Panc1 (cell line): Measurements from ENCODE around the gene AGRN. TPM values are rescaled to one million over a fixed set of nuclear protein-coding genes. Genes with fewer than 3 reads are reported as not detected.

ENCODE experiments used
- ATAC-seq: fragments of 200-7000 bp; cut with Tn5 transposase; 2 replicates; pipeline ENCODE4 v1.9.1; 2020; ENCODE audit warnings: mild to moderate bottlenecking, moderate library complexity
- BruUV-seq: library from RNA; stranded (reverse); fragments of 400-500 nt; replicated peaks from 2 replicates; lab custom pipeline; 2021; lab: Mats Ljungman, UMichigan
- CTCF ChIA-PET: fragments of 300-600 bp; sonication (Branson Sonifier 250); formaldehyde crosslinking; loops from one replicate; lab custom pipeline; 2022; ENCODE audit warnings: antibody characterized with exemption; lab: Charles Lee
- POLR2A ChIA-PET: fragments of 300-600 bp; sonication (Branson Sonifier 250); formaldehyde crosslinking; loops from one replicate; lab custom pipeline; 2022; ENCODE audit warnings: antibody characterized with exemption; lab: Charles Lee
- DNase-seq: peaks from one replicate; pipeline ENCODE4 v3.0.0-alpha.2; 2010; ENCODE audit warnings: low read depth, low spot score
- H3K27ac ChIP-seq: 2 replicates; pipeline ENCODE4 v1.5.1; 2011; ENCODE audit warnings: mild to moderate bottlenecking, low read length, inconsistent platforms
- H3K27me3 ChIP-seq: fragments of 200-500 bp; sonication (Bioruptor generic); 2 replicates; pipeline ENCODE4 v1.6.0; 2014; ENCODE audit warnings: low read length, inconsistent platforms; ENCODE audit not compliant: control insufficient read depth, insufficient read depth
- H3K36me3 ChIP-seq: fragments of 200-500 bp; sonication (Bioruptor generic); 2 replicates; pipeline ENCODE4 v1.5.1; 2014; ENCODE audit warnings: inconsistent platforms, mild to moderate bottlenecking, low read length, moderate library complexity; ENCODE audit not compliant: control insufficient read depth, insufficient read depth
- H3K4me1 ChIP-seq: 2 replicates; pipeline ENCODE4 v1.5.1; 2011; ENCODE audit warnings: inconsistent platforms, mild to moderate bottlenecking, low read length, moderate library complexity; ENCODE audit not compliant: control insufficient read depth, insufficient read depth
- H3K4me3 ChIP-seq, 2 experiments: 2 replicates each; pipeline ENCODE4 v1.5.1; 2011 to 2012; ENCODE audit warnings: low read depth in 2 of 2, low read length in 2 of 2, mild to moderate bottlenecking in 2 of 2, inconsistent platforms in 1 of 2, moderate library complexity in 1 of 2
- H3K9me3 ChIP-seq: fragments of 200-500 bp; sonication (Bioruptor generic); 2 replicates; pipeline ENCODE4 v1.5.1; 2014; ENCODE audit warnings: low read depth, mild to moderate bottlenecking, inconsistent platforms, low read length, moderate library complexity; ENCODE audit not compliant: control insufficient read depth, insufficient read depth
- CTCF ChIP-seq: fragments of 450-650 bp; IDR thresholded peaks from 2 replicates; pipeline ENCODE4 v1.5.1; 2017; ENCODE audit warnings: mild to moderate bottlenecking
- POLR2AphosphoS5 ChIP-seq: IDR thresholded peaks from 2 replicates; pipeline ENCODE4 v1.6.1; 2012; ENCODE audit warnings: mild to moderate bottlenecking, low read depth, low read length, moderate library complexity
- REST ChIP-seq, 2 experiments: IDR thresholded peaks; 2 replicates each; pipeline ENCODE4 v1.6.1; 2011 to 2012; ENCODE audit warnings: low read depth in 2 of 2, control low read depth in 1 of 2, low read length in 1 of 2, mild to moderate bottlenecking in 1 of 2, moderate library complexity in 1 of 2; ENCODE audit not compliant: insufficient read depth in 1 of 2
- SIN3A ChIP-seq: IDR thresholded peaks from 2 replicates; pipeline ENCODE4 v1.6.1; 2012; ENCODE audit warnings: low read depth, mild to moderate bottlenecking, low read length, moderate library complexity, borderline replicate concordance; ENCODE audit not compliant: insufficient read depth
- TCF7L2 ChIP-seq: IDR thresholded peaks from 2 replicates; pipeline ENCODE4 v1.6.1; 2011; ENCODE audit warnings: mild to moderate bottlenecking, low read depth, low read length, inconsistent platforms
- in situ Hi-C: cut with HindIII; loops from 2 replicates; pipeline ENCODE4 v1.10.0; 2016; ENCODE audit warnings: low sequenced_read_pairs, low pct_unique_long_range_greater_than_20kb
- intact Hi-C: fragments of 100-400 bp; cut with micrococcal nuclease; formaldehyde crosslinking; loops from one replicate; pipeline ENCODE4 v1.10.0; 2022; ENCODE audit not compliant: unreplicated experiment
- total RNA-seq: library from RNA; stranded (reverse); gene quantifications from one replicate; pipeline ENCODE4 v1.2.1, GENCODE V29; 2021; ENCODE audit not compliant: unreplicated experiment

Gene AGRN
- total RNA-seq, 1 experiment from 2014 or later = 153 TPM

GRCh38 chr1:991895-992294, 28.0 kb upstream of the AGRN start:
- in situ Hi-C loops (no loop called here), intact Hi-C loops (no loop called here)
- no peak for ATAC-seq
- BruUV-seq = no TSS peak
- Histone ChIP-seq H3K27ac (no peak overlapping the region), H3K27me3 (no peaks in the 10 kb centered on the region), H3K4me3 (no peak overlapping the region), H3K36me3 (no peaks in the 10 kb centered on the region), H3K9me3 (no peaks in the 10 kb centered on the region), H3K4me1 (peaks cover 6% of the 10 kb centered on the region)
- CTCF ChIA-PET = interaction anchor here (0.6 kb wide), 1 partner anchor 27 kb away, joined by 3 read pairs; no protein-coding TSS in a partner anchor
- POLR2A ChIA-PET = no interaction called here
- no peak for DNase-seq
- no peak for TF ChIP-seq SIN3A
- no peak for TF ChIP-seq TCF7L2
- no peak for TF ChIP-seq CTCF
- no peak for TF ChIP-seq REST (IDR thresholded peaks at IDR 0.05; ENCODE audit: insufficient read depth in 1 of 2, low read depth in 2 of 2, low read length in 1 of 2)
- TF ChIP-seq POLR2AphosphoS5 = no peak

- Histone ChIP-seq H3K27me3 (no peaks in the 10 kb centered on the region), H3K4me1 (peaks cover 11% of the 10 kb centered on the region), H3K9me3 (no peaks in the 10 kb centered on the region), H3K27ac (no peak overlapping the region), H3K36me3 (no peaks in the 10 kb centered on the region), H3K4me3 (no peak overlapping the region)
- no peak for DNase-seq
- POLR2A ChIA-PET = no interaction called here
- CTCF ChIA-PET = interaction anchor here (0.6 kb wide), 1 partner anchor 26 kb away, joined by 3 read pairs; no protein-coding TSS in a partner anchor
- TF ChIP-seq CTCF (no peak), TCF7L2 (no peak), REST (IDR thresholded peaks at IDR 0.05; ENCODE audit: insufficient read depth in 1 of 2, low read depth in 2 of 2, low read length in 1 of 2) (no peak), SIN3A (no peak), POLR2AphosphoS5 (no peak)
- no TSS peak for BruUV-seq
- no peak for ATAC-seq
- intact Hi-C loops (no loop called here), in situ Hi-C loops (no loop called here)
These were observed 27.6 kb upstream of the AGRN start for GRCh38 chr1:992362-992761.
